Left ventricle myocardium inferior (tissue), 1 donor: ENCODE data around the gene WFDC8. TPM values are rescaled to one million over a fixed set of nuclear protein-coding genes. Genes with fewer than 3 reads are reported as not detected.

Experiments used
- DNase-seq: peaks from one replicate; pipeline ENCODE4 v3.0.0-alpha.2; 2020
- H3K27ac ChIP-seq: fragments of 200-600 bp; replicated peaks from 2 replicates; pipeline ENCODE4 v1.8.0; 2021
- H3K27me3 ChIP-seq: fragments of 200-600 bp; 2 replicates; pipeline ENCODE4 v1.8.0; 2021; ENCODE audit warnings: low read depth
- H3K36me3 ChIP-seq: fragments of 200-600 bp; 2 replicates; pipeline ENCODE4 v1.8.0; 2021
- H3K4me1 ChIP-seq: fragments of 200-600 bp; 2 replicates; pipeline ENCODE4 v1.8.0; 2021
- H3K4me3 ChIP-seq: fragments of 200-600 bp; 2 replicates; pipeline ENCODE4 v1.8.0; 2021; ENCODE audit warnings: mild to moderate bottlenecking, moderate library complexity
- H3K9me3 ChIP-seq: fragments of 200-600 bp; replicated peaks from 2 replicates; pipeline ENCODE4 v1.8.0; 2021
- intact Hi-C: fragments of 100-400 bp; cut with micrococcal nuclease; formaldehyde crosslinking; loops from one replicate; pipeline ENCODE4 v1.11.0; 2022
- total RNA-seq: library from RNA; stranded (reverse); fragmentation: NEBNext Ultra II Directional; extraction: Animal tissue kit (Norgen Biotek cat#: 25700); gene quantifications from one replicate; pipeline ENCODE4 v1.2.1, GENCODE V29; 2021
- TF ChIP-seq, protein P1 (sequence below): fragments of 200-600 bp; IDR thresholded peaks from 2 replicates; pipeline ENCODE4 v1.8.0; 2021; ENCODE audit warnings: antibody characterized with exemption, mild to moderate bottlenecking, borderline replicate concordance
- donor health status: DM: no; HTN: yes; CAD: no; lungs with severe emphysema.

The WFDC8 gene
- total RNA-seq, 1 donor from 2014 or later, result not detected

DNA sequence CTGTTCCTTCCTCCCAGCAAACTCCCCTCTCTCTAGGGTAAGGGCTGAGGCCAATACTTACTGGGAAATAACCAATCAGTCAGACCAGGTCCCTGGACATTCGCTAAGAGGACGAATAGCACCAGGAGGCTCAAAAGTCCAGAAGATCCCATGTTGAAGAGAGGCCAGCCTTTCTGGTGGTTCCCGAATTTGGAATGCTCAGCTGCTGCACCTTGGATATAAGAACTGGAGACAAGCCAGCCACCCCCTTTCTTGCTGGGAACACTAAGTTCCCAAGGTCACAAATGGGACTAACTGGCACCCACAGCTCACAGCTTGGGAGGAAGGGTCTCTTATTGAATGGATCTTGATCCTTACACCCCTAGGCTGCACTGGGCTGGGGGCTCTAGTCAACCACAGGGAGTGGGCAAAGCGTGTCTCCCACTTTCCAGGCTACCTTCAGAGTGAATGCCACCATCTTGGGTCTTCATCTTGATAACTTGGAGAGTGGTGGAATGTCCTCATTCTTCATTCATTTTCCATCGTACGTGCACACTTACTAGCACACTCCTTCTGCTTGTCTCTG, 31.8 kb downstream of the WFDC8 start, which contains the start of gene EPPIN:
Gene EPPIN (minus strand): TSS at position 196 of the 565 bp plus-strand sequence. CDS start 44 bp downstream, at position 152.
- Histone ChIP-seq H3K9me3 (peaks cover 5% of the 10 kb centered on the region), H3K36me3 (no peaks in the 10 kb centered on the region), H3K4me3 (no peak within 1 kb of the TSS), H3K4me1 (no peaks in the 10 kb centered on the region), H3K27ac (no peak within 1 kb of the TSS), H3K27me3 (peaks cover 71% of the 10 kb centered on the region)
- DNase-seq, result no peak
- intact Hi-C loops, result no loop called here
- TF ChIP-seq, protein P1, sequence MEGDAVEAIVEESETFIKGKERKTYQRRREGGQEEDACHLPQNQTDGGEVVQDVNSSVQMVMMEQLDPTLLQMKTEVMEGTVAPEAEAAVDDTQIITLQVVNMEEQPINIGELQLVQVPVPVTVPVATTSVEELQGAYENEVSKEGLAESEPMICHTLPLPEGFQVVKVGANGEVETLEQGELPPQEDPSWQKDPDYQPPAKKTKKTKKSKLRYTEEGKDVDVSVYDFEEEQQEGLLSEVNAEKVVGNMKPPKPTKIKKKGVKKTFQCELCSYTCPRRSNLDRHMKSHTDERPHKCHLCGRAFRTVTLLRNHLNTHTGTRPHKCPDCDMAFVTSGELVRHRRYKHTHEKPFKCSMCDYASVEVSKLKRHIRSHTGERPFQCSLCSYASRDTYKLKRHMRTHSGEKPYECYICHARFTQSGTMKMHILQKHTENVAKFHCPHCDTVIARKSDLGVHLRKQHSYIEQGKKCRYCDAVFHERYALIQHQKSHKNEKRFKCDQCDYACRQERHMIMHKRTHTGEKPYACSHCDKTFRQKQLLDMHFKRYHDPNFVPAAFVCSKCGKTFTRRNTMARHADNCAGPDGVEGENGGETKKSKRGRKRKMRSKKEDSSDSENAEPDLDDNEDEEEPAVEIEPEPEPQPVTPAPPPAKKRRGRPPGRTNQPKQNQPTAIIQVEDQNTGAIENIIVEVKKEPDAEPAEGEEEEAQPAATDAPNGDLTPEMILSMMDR, result no peak

DNA sequence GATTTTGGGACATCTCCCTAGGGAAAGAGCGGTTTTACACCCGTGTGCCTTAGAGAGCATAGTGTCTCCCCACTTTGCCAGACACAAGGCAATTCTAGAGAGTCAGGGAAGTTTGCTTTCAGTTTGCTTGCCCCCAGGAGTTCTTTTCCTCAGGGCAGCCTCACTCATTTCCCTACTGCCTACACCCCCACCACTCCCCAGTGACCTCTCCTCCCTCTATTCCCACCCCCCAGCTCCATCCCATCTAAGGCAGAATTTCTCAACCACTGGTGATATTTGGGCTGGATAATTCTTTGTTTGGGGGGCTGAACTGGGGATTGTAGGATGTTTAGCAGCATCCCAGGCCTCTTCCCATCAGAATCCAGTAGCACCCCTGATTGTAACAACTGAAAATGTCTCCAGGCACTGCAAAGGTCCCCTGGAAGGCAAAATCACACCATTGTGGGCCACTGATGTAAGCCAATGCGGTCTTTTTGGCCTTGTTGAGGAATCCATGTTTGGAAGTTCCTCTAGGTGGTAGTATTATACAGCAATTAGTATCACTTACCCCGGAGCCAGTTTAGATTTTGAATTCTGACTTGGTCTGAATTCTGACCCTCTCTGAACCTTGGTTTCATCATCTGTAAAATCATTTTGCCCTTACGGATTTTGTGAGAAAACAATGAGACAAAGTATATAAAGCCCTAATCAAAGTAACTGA, 33.2 kb downstream of the WFDC8 start:
- TF ChIP-seq, protein P1, result peak; percentile 31
- DNase-seq, result no peak
- intact Hi-C loops, result no loop called here

DNA sequence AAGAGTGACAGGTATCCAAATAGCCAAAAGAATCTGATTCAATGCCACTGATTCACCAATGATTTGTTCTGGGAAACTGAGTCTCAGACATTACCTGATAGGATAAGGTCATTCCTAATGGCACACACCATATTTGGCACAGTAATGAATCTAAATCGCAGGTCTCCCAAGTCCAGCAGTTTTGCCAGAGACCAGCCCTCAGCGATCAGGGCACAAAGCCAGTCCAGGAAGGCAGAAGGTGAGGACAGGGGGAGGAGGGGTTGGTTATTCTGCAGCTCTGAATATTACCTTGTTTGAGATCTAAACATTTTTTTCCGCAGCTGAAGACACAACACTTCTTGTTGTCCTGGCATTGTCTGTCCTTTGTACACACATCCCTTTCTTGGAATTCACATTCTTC, 33.7 kb downstream of the WFDC8 start:
- intact Hi-C loops, result no loop called here
- TF ChIP-seq, protein P1, result no peak

More for the DNA sequence above, 33.2 kb downstream of the WFDC8 start:
- peaks cover 85% of the 10 kb centered on the region for H3K27me3 ChIP-seq
- H3K27ac ChIP-seq, result no peak overlapping the region
- no peak overlapping the region for H3K4me3 ChIP-seq
- no peaks in the 10 kb centered on the region for H3K9me3 ChIP-seq
- H3K4me1 ChIP-seq, result no peaks in the 10 kb centered on the region
- no peaks in the 10 kb centered on the region for H3K36me3 ChIP-seq

DNA sequence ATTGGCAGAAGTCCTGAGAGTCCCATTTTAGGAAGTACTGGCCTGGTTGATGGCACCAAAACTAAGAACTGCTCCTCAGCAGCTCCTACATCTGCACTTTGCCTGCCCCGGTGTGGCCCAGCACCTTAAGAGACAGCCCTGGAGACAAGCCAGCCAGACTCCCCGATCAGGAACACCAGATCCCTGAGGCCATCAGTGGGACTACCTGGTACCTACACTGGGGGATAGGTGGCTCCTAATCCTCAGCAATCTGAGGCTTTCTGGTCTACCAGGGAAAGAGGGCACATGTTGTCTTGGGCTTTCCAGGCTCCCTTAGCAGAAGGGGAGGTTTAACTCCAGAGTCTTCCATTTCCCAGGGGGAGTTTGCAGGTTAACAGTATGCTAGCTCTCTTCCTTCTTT, 39.7 kb downstream of the WFDC8 start, which contains the start of gene WFDC6:
Gene WFDC6 (minus strand): TSS at position 101 of the 400 bp plus-strand sequence. CDS start 75 bp downstream, at position 26.
- Histone ChIP-seq H3K4me1 (no peaks in the 10 kb centered on the region), H3K27me3 (peaks cover 98% of the 10 kb centered on the region), H3K4me3 (no peak within 1 kb of the TSS), H3K9me3 (no peaks in the 10 kb centered on the region), H3K36me3 (no peaks in the 10 kb centered on the region), H3K27ac (no peak within 1 kb of the TSS)
- TF ChIP-seq, protein P1, result no peak
- DNase-seq, result no peak
- intact Hi-C loops, result no loop called here

More for the DNA sequence above, 33.7 kb downstream of the WFDC8 start:
- no peaks in the 10 kb centered on the region for H3K4me1 ChIP-seq
- no peak overlapping the region for H3K27ac ChIP-seq
- DNase-seq, result no peak
- H3K36me3 ChIP-seq, result no peaks in the 10 kb centered on the region
- peaks cover 90% of the 10 kb centered on the region for H3K27me3 ChIP-seq
- no peaks in the 10 kb centered on the region for H3K9me3 ChIP-seq
- H3K4me3 ChIP-seq, result no peak overlapping the region

DNA sequence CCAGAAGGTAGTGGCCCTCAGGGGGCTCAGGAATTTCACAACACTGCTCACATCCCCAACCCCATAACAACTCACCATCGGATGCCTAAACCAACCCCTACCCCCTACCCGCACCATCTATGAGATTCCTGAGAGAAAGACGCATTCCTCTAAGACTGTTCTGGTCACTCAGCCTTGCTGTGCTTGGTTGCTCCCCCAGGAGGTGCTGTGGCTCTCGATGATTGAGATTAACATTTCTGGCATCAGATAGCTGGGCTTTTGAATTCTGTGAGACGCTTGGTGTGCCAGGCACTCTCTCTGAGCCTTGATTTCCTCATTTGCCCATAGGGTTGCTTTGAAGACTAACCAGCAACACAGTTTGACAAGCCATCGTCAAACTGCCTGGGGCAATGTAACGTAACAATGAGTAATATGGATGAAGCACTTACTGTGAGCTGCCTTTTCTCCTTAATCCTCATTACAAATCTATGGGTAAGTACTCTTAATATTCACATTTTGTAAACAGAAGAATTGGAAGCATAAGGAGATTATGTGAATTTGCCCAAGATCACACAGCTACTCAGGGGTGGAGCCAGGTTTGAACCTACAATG, 40.8 kb downstream of the WFDC8 start:
- H3K9me3 ChIP-seq, result no peaks in the 10 kb centered on the region
- no peaks in the 10 kb centered on the region for H3K4me1 ChIP-seq
- intact Hi-C loops, result no loop called here
- H3K4me3 ChIP-seq, result no peak overlapping the region
- H3K36me3 ChIP-seq, result no peaks in the 10 kb centered on the region
- no peak for DNase-seq
- TF ChIP-seq, protein P1, result no peak
- H3K27ac ChIP-seq, result no peak overlapping the region
- peaks cover 95% of the 10 kb centered on the region for H3K27me3 ChIP-seq
